Mesodermal cell (in vitro differentiated cells): ENCODE data around the gene ELOVL6.

Source experiments
- H3K27ac ChIP-seq: 2 replicates; pipeline ENCODE4 v1.7.0; 2013; ENCODE audit warnings: mild to moderate bottlenecking, low read depth, low read length, moderate library complexity; ENCODE audit not compliant: severe bottlenecking
- H3K36me3 ChIP-seq: 2 replicates; pipeline ENCODE4 v1.7.1; 2013; ENCODE audit warnings: mild to moderate bottlenecking, low read length, moderate library complexity; ENCODE audit not compliant: control insufficient read depth, insufficient read depth
- H3K4me1 ChIP-seq: one replicate; pipeline ENCODE4 v1.7.1; 2013; ENCODE audit warnings: mild to moderate bottlenecking, low read length; ENCODE audit not compliant: insufficient read depth, control insufficient read depth, poor library complexity, severe bottlenecking
- H3K4me3 ChIP-seq: 2 replicates; pipeline ENCODE4 v1.7.0; 2013; ENCODE audit warnings: low read length, control low read depth, mild to moderate bottlenecking; ENCODE audit not compliant: insufficient read depth, poor library complexity, severe bottlenecking; ENCODE audit errors: extremely low read depth
- H3K9me3 ChIP-seq: 2 replicates; pipeline ENCODE4 v1.7.1; 2013; ENCODE audit warnings: mild to moderate bottlenecking, low read length, moderate library complexity; ENCODE audit not compliant: control insufficient read depth
- WGBS, 2 experiments: methylation state at CpG; one replicate each; pipeline ENCODE4 v1.1.5; 2013; ENCODE audit warnings: missing lambda C conversion rate in 2 of 2; ENCODE audit not compliant: insufficient coverage in 2 of 2; 5-methylcytosine and 5-hydroxymethylcytosine counted together

The ELOVL6 gene

GRCh38 chr4:110025718-110026117 is 172.7 kb downstream of the ELOVL6 start:
- H3K36me3 ChIP-seq = no peaks in the 10 kb centered on the region
- 100% methylated on average over 2 of the region's 3 CpGs; no CpG with 5 or more reads in 1 of the 2 experiments for WGBS, 2 experiments
- H3K4me1 ChIP-seq = no peaks in the 10 kb centered on the region
- no peak overlapping the region for H3K4me3 ChIP-seq
- H3K9me3 ChIP-seq = no peaks in the 10 kb centered on the region
- H3K27ac ChIP-seq = no peak overlapping the region

GRCh38 chr4:110025056-110025455 is 173.4 kb downstream of the ELOVL6 start:
- no peak overlapping the region for H3K27ac ChIP-seq
- H3K4me1 ChIP-seq = no peaks in the 10 kb centered on the region
- no peak overlapping the region for H3K4me3 ChIP-seq
- H3K36me3 ChIP-seq = no peaks in the 10 kb centered on the region
- H3K9me3 ChIP-seq = no peaks in the 10 kb centered on the region
- 89% methylated on average over 1 of the region's 1 CpG; no CpG with 5 or more reads in 1 of the 2 experiments for WGBS, 2 experiments

GRCh38 chr4:110022457-110022856 is 176.0 kb downstream of the ELOVL6 start:
- no peak overlapping the region for H3K4me3 ChIP-seq
- no peaks in the 10 kb centered on the region for H3K36me3 ChIP-seq
- H3K27ac ChIP-seq = no peak overlapping the region
- WGBS, 2 experiments = 100% methylated on average over 2 of the region's 4 CpGs; no CpG with 5 or more reads in 1 of the 2 experiments
- H3K4me1 ChIP-seq = no peaks in the 10 kb centered on the region
- H3K9me3 ChIP-seq = no peaks in the 10 kb centered on the region

GRCh38 chr4:110020646-110021443 is 177.6 kb downstream of the ELOVL6 start:
- Histone ChIP-seq H3K36me3 (no peaks in the 10 kb centered on the region), H3K4me1 (no peaks in the 10 kb centered on the region), H3K27ac (peak overlapping the region; percentile 23), H3K9me3 (no peaks in the 10 kb centered on the region), H3K4me3 (no peak overlapping the region)
- 79 to 82% methylated on average over 2 of the region's 4 CpGs for WGBS, 2 experiments

- 50 to 52% methylated on average over 1 to 4 of the region's 5 CpGs for WGBS, 2 experiments
- Histone ChIP-seq H3K9me3 (no peaks in the 10 kb centered on the region), H3K4me1 (no peaks in the 10 kb centered on the region)
These were observed 178.3 kb downstream of the ELOVL6 start for GRCh38 chr4:110020139-110020538.

GRCh38 chr4:110019153-110019552 is 179.3 kb downstream of the ELOVL6 start:
- H3K4me1 ChIP-seq = no peaks in the 10 kb centered on the region
- 88 to 100% methylated on average over 1 to 2 of the region's 3 CpGs for WGBS, 2 experiments

More at GRCh38 chr4:110020139-110020538, 178.3 kb downstream of the ELOVL6 start:
- H3K36me3 ChIP-seq = no peaks in the 10 kb centered on the region
- peak overlapping the region; percentile 3 for H3K27ac ChIP-seq
- no peak overlapping the region for H3K4me3 ChIP-seq

GRCh38 chr4:110014233-110014632 is 184.2 kb downstream of the ELOVL6 start:
- WGBS, 2 experiments = 73 to 95% methylated on average over 2 to 4 of the region's 6 CpGs
- H3K4me3 ChIP-seq = no peak overlapping the region
- H3K36me3 ChIP-seq = no peaks in the 10 kb centered on the region
- no peaks in the 10 kb centered on the region for H3K9me3 ChIP-seq
- H3K4me1 ChIP-seq = no peaks in the 10 kb centered on the region
- H3K27ac ChIP-seq = no peak overlapping the region

More at GRCh38 chr4:110019153-110019552, 179.3 kb downstream of the ELOVL6 start:
- Histone ChIP-seq H3K4me3 (no peak overlapping the region), H3K9me3 (no peaks in the 10 kb centered on the region), H3K27ac (no peak overlapping the region), H3K36me3 (no peaks in the 10 kb centered on the region)

- Histone ChIP-seq H3K27ac (no peak overlapping the region), H3K4me1 (no peaks in the 10 kb centered on the region), H3K36me3 (no peaks in the 10 kb centered on the region), H3K9me3 (no peaks in the 10 kb centered on the region), H3K4me3 (no peak overlapping the region)
- no CpG with 5 or more reads among the region's 1 CpG for WGBS, 2 experiments
These were observed 185.5 kb downstream of the ELOVL6 start for GRCh38 chr4:110012917-110013316.

GRCh38 chr4:110010797-110011196 is 187.6 kb downstream of the ELOVL6 start:
- Histone ChIP-seq H3K4me1 (no peaks in the 10 kb centered on the region), H3K9me3 (no peaks in the 10 kb centered on the region), H3K27ac (no peak overlapping the region), H3K4me3 (no peak overlapping the region), H3K36me3 (no peaks in the 10 kb centered on the region)
- 60 to 86% methylated on average over 1 of the region's 4 CpGs for WGBS, 2 experiments

- WGBS, 2 experiments = no CpG with 5 or more reads among the region's 2 CpGs
- Histone ChIP-seq H3K36me3 (no peaks in the 10 kb centered on the region), H3K4me1 (no peaks in the 10 kb centered on the region)
These were observed 188.9 kb downstream of the ELOVL6 start for GRCh38 chr4:110009550-110009949.

GRCh38 chr4:110008540-110008939 is 189.9 kb downstream of the ELOVL6 start:
- H3K9me3 ChIP-seq = no peaks in the 10 kb centered on the region
- no peaks in the 10 kb centered on the region for H3K4me1 ChIP-seq
- no peaks in the 10 kb centered on the region for H3K36me3 ChIP-seq
- H3K4me3 ChIP-seq = no peak overlapping the region
- WGBS, 2 experiments = 60% methylated on average over 1 of the region's 2 CpGs; no CpG with 5 or more reads in 1 of the 2 experiments
- no peak overlapping the region for H3K27ac ChIP-seq

More at GRCh38 chr4:110009550-110009949, 188.9 kb downstream of the ELOVL6 start:
- no peaks in the 10 kb centered on the region for H3K9me3 ChIP-seq
- H3K4me3 ChIP-seq = no peak overlapping the region
- no peak overlapping the region for H3K27ac ChIP-seq
